Stimulated activated CD4-positive, alpha-beta T cell treated with anti-CD3 and anti-CD28 coated beads, Interleukin-4, amount 100 ng/mL, for 24 hours (primary cell): ENCODE results near the gene SLC38A8.

Experiments used
- DNase-seq: peaks from one replicate; pipeline ENCODE4 v3.0.0-alpha.2; 2020

Gene SLC38A8

GRCh38 chr16:83994087-83994486 lies 48.5 kb downstream of the SLC38A8 start:
- DNase-seq, result no peak

DNA sequence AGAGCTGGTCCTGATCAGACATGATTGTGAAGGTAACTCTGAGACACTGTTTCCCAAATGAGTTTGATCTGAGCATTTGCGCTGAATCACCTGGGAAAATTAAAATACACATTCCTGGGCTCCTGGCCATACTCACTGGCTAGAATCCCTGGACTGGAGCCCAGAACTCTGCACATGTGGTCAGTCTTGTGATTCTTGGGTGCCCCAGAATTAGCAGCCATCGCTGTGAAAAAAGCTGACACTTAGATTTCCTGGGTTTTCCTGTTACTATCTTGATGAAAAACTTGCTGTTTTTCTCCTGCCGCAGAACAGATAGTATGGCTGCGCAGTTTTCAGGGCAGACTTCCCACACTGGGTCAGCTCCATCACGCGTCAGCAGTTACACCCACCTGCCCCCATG lies 50.0 kb downstream of the SLC38A8 start:
- no peak for DNase-seq

GRCh38 chr16:83990492-83990891 lies 52.1 kb downstream of the SLC38A8 start:
- no peak for DNase-seq

DNA sequence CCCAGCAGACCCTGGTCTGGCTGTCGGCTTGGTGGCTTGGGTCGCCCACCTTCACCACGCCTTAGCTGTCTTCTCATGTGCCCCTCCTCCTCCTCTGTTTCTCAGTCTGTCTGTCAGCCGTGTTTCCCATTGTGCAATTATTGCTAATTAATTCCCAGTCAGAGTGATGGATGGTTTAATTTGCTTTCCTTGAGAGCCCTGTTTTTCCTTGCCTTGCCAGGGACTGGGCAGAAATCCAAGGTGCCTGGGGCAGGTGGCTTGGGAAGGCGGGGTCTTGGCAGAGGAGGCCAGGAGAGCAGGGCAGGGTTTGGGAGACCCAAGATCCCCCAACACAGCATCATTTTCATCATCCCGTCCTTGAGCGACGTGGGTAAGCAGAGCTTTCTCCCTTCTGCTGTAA lies 53.3 kb downstream of the SLC38A8 start:
- no peak for DNase-seq

- no peak for DNase-seq
Observed at GRCh38 chr16:83983491-83983890, 59.1 kb downstream of the SLC38A8 start.

DNA sequence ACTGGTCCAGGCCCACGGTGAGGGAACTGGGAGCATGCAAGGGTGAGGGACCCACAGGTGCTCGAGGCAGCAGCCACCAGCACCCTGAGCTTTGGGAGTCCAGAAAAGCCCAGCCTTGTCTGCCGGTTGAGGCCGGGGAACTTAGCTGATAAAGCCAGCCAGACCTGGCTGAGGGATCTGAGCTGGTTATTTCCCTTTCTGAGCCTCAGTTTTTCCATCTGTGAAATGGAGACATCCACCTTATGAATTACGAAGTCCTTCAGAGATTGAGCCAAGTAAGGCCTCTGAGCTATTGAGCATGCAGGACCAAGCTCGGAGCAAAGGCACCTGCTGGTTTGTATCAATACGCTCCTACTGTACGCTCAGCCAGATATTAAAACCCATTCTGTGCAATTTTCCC lies 60.8 kb downstream of the SLC38A8 start:
- no peak for DNase-seq

DNA sequence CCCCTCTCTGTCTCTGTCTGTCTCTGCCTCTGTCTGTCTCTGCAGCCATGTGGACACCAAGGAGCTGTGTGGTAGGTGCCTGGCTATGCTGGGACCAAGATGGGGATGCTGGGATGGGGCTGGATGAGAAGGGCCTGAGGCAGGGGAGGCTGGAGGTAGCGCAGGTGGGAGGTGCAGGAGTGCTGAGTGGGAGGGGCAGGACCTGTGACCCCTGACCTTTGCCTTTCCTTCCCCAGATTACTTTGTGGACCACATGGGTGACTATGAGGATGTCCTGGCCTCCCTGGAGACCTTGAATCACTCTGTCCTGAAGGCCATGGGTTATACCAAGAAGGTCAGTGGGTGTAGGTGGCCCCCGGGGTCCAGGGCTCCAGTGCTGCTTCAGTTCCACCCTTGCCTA lies 61.8 kb downstream of the SLC38A8 start:
- no peak for DNase-seq

DNA sequence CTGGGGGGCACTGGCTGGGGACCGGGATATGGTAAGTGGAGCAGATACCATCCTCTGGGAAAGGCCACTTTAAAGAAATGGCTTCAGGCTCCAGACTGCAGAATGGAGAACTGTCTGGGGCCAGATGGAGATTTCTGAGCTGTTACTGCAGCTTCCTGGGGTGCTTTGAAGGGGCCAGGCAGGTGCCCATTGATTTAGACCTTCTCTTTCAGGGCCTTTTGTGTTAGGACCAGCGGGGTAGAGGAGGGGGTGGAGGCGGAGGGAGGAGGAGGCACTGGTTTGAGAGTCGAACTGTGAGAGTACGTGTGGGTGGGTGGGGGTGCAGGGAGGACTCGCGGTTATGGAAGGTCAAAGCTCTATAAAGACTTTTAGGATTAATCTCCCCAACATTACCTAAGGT lies 63.2 kb downstream of the SLC38A8 start:
- DNase-seq, result no peak

GRCh38 chr16:83978401-83978904 lies 64.1 kb downstream of the SLC38A8 start:
- no peak for DNase-seq

- DNase-seq, result no peak
Observed at GRCh38 chr16:83977056-83977815, 65.4 kb downstream of the SLC38A8 start.

- no peak for DNase-seq
Observed at GRCh38 chr16:83975590-83976260, 66.9 kb downstream of the SLC38A8 start.

- no peak for DNase-seq
Observed at GRCh38 chr16:83974475-83974874, 68.1 kb downstream of the SLC38A8 start.

GRCh38 chr16:83973581-83974385 lies 68.8 kb downstream of the SLC38A8 start:
- DNase-seq, result no peak

- no peak for DNase-seq
Observed at GRCh38 chr16:83973077-83973476, 69.5 kb downstream of the SLC38A8 start.

DNA sequence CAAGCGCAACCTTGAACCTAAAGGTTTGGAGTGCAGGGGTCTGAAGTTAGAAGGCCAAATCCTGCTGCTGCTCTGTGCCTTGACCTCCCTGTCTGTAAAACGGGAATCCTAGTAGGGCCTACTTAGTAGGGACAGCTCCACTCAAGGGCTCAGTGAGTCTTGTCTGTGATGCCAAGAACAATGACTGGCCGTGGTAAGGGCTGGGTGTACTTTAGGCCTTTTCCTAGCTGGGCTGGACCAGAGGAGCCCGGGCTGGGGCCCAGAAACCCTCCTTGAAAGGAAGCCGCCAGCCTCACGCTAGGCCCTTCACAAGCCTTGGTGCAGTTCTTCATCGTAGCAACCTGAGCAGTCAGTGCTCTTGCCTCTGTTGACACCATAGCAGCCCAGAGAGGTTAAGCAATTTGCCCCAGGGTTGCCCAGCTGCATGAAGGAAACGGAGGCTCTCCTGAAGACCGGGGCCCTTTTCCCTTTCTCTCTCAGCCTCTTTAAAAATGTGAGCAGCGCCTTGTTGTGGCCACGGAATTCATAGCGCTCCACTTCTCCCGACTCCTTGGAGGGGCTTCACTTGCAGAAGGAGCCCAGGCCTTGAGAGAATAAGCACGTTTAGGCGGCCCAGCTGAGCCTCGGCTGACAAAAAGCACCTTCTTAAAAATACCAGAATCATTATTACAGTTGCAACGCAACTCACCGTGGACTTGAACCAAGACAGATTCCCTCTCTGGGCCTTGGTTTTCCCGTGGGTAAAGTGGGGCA lies 70.2 kb downstream of the SLC38A8 start:
- DNase-seq, result no peak

DNA sequence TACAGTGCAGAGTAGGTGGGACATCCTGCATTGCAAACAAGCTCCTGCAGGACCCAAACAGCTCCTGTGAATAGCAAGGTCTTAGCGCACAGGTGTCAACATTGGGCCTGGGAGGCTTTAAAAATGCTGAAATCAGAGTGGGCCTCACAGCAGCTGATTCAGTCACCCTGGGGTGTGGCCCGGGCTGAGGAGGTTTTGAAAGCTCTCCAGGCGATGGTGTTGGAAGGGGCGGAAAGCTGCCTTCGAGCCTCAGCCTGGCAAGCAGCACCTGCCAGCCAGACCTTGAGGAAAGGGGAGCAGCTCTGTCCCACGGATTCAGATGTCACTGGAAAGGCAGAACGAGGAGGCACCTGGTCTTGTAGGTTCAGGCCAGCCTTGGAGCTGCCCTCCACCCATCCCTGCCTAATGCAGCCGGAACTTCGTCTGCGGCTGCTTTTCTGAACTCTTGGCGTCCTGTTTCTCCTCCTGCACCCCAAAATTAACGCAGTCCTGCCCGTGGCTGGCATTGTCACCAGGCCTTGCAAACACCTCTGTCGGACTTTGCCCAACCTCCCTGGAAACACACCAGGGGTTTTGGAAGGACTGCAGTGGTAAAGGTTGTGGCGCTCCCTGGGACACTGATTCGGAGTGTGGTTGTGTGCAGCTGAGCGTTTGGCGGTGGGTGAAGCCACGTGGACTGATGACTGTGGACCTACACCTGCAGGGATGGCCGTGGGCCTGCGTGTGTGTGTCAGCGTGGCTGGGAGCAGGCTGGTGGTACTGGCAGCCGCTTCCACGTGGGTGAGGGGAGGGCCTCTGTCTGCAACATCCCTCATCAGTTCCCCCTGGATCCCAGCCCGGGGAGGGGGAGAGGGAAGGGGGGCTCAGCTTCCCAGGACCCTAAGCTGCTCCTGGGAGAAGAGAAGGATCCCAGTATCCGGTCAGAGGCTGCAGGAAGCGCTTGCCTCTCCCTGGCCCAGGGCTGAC lies 71.1 kb downstream of the SLC38A8 start:
- no peak for DNase-seq

DNA sequence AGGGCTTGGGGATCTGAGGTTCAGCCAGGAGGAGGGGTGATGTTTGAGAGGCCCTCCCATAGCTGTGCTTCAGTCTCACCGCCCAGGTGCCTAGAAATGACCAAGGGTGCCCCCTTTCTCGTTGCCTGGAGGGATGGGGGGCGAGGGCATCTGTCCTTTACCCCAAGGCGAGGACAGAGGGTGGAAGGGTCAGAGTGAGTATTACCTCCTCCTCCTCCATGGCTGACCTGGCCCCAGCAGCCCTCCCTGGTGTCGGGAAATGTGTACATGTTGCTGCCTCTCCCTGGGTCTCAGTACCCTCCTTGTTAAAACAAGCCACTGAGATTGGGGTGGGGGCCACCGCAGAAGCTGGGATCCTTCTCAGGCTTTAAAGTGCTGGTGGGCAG lies 72.2 kb downstream of the SLC38A8 start:
- no peak for DNase-seq

DNA sequence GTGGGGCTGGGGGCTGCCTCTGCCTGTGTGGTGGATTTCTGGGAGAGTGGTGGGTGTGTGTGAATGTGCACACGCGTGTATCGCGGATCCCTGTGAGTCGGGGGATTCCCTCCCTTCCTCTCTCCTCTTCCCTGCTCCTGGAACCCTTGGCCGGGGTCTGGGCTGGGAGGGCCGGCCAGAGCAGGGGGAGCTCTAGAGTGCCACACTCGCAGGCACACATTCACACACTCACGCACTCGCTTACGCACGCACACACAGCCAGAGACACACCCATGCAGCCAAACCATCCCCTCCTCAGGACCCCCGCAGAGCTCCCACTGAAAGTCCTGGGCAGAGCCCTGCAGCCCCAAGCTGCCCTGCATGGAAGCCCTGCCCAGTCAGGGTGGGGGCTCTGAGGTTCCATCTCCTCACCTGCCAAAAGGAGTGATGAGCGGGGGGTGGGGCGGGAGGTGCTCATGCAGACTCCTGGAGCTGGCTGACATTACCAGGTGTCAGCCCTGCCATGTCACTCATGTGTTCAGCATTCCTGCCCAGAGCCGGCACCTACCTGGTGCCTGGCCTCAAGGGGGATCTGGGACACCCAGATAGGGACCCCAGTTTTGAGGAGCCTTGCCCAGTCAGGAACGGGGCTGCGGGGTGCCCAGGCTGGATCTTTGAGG lies 72.7 kb downstream of the SLC38A8 start:
- DNase-seq, result no peak

GRCh38 chr16:83968891-83969649 lies 73.5 kb downstream of the SLC38A8 start:
- DNase-seq, result no peak

DNA sequence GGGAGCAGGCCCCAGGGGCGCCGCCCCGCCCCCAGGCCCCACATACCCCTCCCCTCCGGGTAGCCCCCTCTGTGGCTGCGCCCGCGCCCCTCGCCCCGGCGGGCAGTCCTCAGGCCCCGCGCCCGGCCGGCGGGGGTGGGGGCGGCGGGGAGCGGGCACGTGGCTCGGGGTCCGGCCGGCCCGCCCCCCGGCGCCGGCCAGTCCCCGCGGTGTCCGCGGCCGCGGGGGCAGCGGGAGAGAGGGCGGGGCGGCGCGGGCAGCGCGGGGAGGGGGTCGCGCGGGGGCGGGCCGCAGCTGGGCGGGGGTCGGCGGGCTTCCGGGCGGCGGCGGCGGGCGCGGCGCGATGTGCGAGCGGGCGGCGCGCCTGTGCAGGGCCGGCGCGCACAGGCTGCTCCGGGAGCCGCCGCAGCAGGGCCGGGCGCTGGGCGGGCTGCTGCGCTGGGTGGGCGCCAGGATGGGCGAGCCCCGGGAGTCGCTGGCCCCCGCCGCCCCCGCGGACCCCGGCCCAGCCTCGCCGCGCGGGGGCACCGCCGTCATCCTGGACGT lies 74.2 kb downstream of the SLC38A8 start:
- no peak for DNase-seq
